ENCODE measurements around the gene PDILT.

DNA sequence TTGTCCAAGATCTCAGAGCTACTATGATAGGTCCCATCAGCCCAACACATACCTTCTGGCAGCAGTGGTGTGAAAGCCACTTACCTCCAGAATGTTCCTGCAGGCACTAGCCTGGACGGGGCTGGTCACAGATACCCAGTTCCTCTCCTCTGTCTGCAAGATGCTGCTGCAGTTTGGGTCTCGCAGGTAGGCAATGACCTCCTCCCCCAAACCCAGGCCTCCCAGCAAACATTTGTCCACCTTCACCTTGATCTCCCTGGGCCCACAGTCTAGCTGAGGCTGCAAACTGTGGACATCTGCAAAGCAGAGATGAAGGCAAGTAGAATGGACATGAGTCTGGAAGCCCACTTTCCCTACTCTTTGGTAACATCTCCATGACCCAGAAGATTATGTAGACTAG is 84.4 kb downstream of the PDILT start:
- TF ChIP-seq, protein P1, sequence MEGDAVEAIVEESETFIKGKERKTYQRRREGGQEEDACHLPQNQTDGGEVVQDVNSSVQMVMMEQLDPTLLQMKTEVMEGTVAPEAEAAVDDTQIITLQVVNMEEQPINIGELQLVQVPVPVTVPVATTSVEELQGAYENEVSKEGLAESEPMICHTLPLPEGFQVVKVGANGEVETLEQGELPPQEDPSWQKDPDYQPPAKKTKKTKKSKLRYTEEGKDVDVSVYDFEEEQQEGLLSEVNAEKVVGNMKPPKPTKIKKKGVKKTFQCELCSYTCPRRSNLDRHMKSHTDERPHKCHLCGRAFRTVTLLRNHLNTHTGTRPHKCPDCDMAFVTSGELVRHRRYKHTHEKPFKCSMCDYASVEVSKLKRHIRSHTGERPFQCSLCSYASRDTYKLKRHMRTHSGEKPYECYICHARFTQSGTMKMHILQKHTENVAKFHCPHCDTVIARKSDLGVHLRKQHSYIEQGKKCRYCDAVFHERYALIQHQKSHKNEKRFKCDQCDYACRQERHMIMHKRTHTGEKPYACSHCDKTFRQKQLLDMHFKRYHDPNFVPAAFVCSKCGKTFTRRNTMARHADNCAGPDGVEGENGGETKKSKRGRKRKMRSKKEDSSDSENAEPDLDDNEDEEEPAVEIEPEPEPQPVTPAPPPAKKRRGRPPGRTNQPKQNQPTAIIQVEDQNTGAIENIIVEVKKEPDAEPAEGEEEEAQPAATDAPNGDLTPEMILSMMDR (IDR thresholded peaks at IDR 0.05 in 4 of 5, conservative IDR thresholded peaks at IDR 0.05 in 1 of 5) = no peak
- no peak for TF ChIP-seq POLR2A (IDR thresholded peaks at IDR 0.05)

Data from gastrocnemius medialis (tissue), 4 donors.